PC-9 (cell line): ENCODE results near the gene OGDHL.

ENCODE experiments used
- CTCF ChIP-seq: fragments of 200-600 bp; sonication (generic); conservative IDR thresholded peaks from 2 replicates; pipeline ENCODE4 v1.6.1; 2017; ENCODE audit warnings: mixed run types, antibody characterized with exemption, mild to moderate bottlenecking, moderate library complexity
- EZH2 ChIP-seq: fragments of 200-600 bp; sonication (generic); IDR thresholded peaks from 2 replicates; pipeline ENCODE4 v1.8.0; 2017; ENCODE audit warnings: antibody characterized with exemption, low read depth

- TF ChIP-seq CTCF (no peak), EZH2 (no peak)
Observed at GRCh38 chr10:49745756-49746155, 16.4 kb downstream of the OGDHL start.
